ENCODE data around the gene VDAC2.

Gene VDAC2

GRCh38 chr10:75245354-75246250, 35.0 kb downstream of the VDAC2 start:
- Histone ChIP-seq H3K4me1 (ENCODE audit: insufficient read depth, insufficient read length) (peaks cover 9% of the 10 kb centered on the region), H3K4me3 (ENCODE audit: insufficient read length, low read depth) (no peak overlapping the region), H3K9me3 (ENCODE audit: insufficient read depth, low read length) (no peaks in the 10 kb centered on the region), H3K27me3 (ENCODE audit: insufficient read depth, insufficient read length) (no peaks in the 10 kb centered on the region), H3K36me3 (ENCODE audit: insufficient read depth, insufficient read length, low read length) (no peaks in the 10 kb centered on the region), H3K9ac (ENCODE audit: insufficient read length, low read depth) (peak overlapping the region; percentile 21)
- no peak for DNase-seq (ENCODE audit: low read depth, low spot score)
- no peak for TF ChIP-seq ZNF274 (IDR thresholded peaks at IDR 0.05; ENCODE audit: low read depth, low read length)

DNA sequence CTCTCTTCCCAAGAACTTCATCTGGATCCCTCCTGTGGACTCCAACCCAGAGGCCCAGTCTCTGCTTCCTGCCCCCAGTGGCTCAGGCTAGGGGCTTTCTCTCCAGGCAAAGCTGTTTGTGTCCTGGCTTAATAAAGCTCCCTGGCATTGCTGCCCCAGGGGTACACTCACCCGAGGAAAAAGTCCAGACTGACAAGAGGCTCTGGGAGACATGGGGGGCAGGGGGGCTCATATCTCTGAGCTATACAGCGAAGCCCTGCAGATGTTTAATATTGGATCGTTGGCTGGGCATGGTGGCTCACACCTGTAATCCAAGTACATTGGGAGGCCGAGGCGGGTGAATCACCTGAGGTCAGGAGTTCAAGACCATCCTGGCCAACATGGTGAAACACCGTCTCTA, 35.9 kb downstream of the VDAC2 start:
- H3K9ac ChIP-seq (ENCODE audit: insufficient read length, low read depth), result no peak overlapping the region
- TF ChIP-seq YY1 (IDR thresholded peaks at IDR 0.05; ENCODE audit: insufficient read depth, insufficient read length), result no peak
- DNase-seq (ENCODE audit: low read depth, low spot score), result no peak

GRCh38 chr10:75247797-75248196, 37.2 kb downstream of the VDAC2 start:
- no peaks in the 10 kb centered on the region for H3K27me3 ChIP-seq (ENCODE audit: insufficient read depth, insufficient read length)
- H3K9ac ChIP-seq (ENCODE audit: insufficient read length, low read depth), result no peak overlapping the region
- DNase-seq (ENCODE audit: low read depth, low spot score), result no peak
- no peak for TF ChIP-seq ZNF274 (IDR thresholded peaks at IDR 0.05; ENCODE audit: low read depth, low read length)
- TF ChIP-seq YY1 (IDR thresholded peaks at IDR 0.05; ENCODE audit: insufficient read depth, insufficient read length), result no peak
- no peak for TF ChIP-seq SUZ12 (IDR thresholded peaks at IDR 0.05; ENCODE audit: extremely low read depth, insufficient read depth, insufficient read length)
- peaks cover 5% of the 10 kb centered on the region; the same call in 1 of the 2 replicates for H3K9me3 ChIP-seq (ENCODE audit: insufficient read depth, low read length)
- H3K4me1 ChIP-seq (ENCODE audit: insufficient read depth, insufficient read length), result peaks cover 9% of the 10 kb centered on the region
- H3K36me3 ChIP-seq (ENCODE audit: insufficient read depth, insufficient read length, low read length), result no peaks in the 10 kb centered on the region
- no peak overlapping the region for H3K4me3 ChIP-seq (ENCODE audit: insufficient read length, low read depth)

More for the DNA sequence above, 35.9 kb downstream of the VDAC2 start:
- Histone ChIP-seq H3K4me1 (ENCODE audit: insufficient read depth, insufficient read length) (peaks cover 9% of the 10 kb centered on the region), H3K4me3 (ENCODE audit: insufficient read length, low read depth) (no peak overlapping the region), H3K27me3 (ENCODE audit: insufficient read depth, insufficient read length) (no peaks in the 10 kb centered on the region), H3K36me3 (ENCODE audit: insufficient read depth, insufficient read length, low read length) (no peaks in the 10 kb centered on the region), H3K9me3 (ENCODE audit: insufficient read depth, low read length) (no peaks in the 10 kb centered on the region)

GRCh38 chr10:75250934-75251333, 40.3 kb downstream of the VDAC2 start:
- TF ChIP-seq ZNF274 (IDR thresholded peaks at IDR 0.05; ENCODE audit: low read depth, low read length) (no peak), YY1 (IDR thresholded peaks at IDR 0.05; ENCODE audit: insufficient read depth, insufficient read length) (no peak), SUZ12 (IDR thresholded peaks at IDR 0.05; ENCODE audit: extremely low read depth, insufficient read depth, insufficient read length) (no peak)
- Histone ChIP-seq H3K4me3 (ENCODE audit: insufficient read length, low read depth) (no peak overlapping the region), H3K36me3 (ENCODE audit: insufficient read depth, insufficient read length, low read length) (no peaks in the 10 kb centered on the region), H3K9me3 (ENCODE audit: insufficient read depth, low read length) (peaks cover 24% of the 10 kb centered on the region), H3K4me1 (ENCODE audit: insufficient read depth, insufficient read length) (peaks cover 2% of the 10 kb centered on the region), H3K27me3 (ENCODE audit: insufficient read depth, insufficient read length) (no peaks in the 10 kb centered on the region), H3K9ac (ENCODE audit: insufficient read length, low read depth) (no peak overlapping the region)
- no peak for DNase-seq (ENCODE audit: low read depth, low spot score)

- Histone ChIP-seq H3K4me3 (ENCODE audit: insufficient read length, low read depth) (no peak overlapping the region), H3K9ac (ENCODE audit: insufficient read length, low read depth) (no peak overlapping the region), H3K4me1 (ENCODE audit: insufficient read depth, insufficient read length) (peaks cover 2% of the 10 kb centered on the region), H3K9me3 (ENCODE audit: insufficient read depth, low read length) (peaks cover 24% of the 10 kb centered on the region), H3K27me3 (ENCODE audit: insufficient read depth, insufficient read length) (no peaks in the 10 kb centered on the region), H3K36me3 (ENCODE audit: insufficient read depth, insufficient read length, low read length) (no peaks in the 10 kb centered on the region)
- TF ChIP-seq YY1 (IDR thresholded peaks at IDR 0.05; ENCODE audit: insufficient read depth, insufficient read length) (no peak), SUZ12 (IDR thresholded peaks at IDR 0.05; ENCODE audit: extremely low read depth, insufficient read depth, insufficient read length) (no peak), ZNF274 (IDR thresholded peaks at IDR 0.05; ENCODE audit: low read depth, low read length) (no peak)
- DNase-seq (ENCODE audit: low read depth, low spot score), result no peak
Observed at GRCh38 chr10:75253281-75254220, 43.0 kb downstream of the VDAC2 start.

DNA sequence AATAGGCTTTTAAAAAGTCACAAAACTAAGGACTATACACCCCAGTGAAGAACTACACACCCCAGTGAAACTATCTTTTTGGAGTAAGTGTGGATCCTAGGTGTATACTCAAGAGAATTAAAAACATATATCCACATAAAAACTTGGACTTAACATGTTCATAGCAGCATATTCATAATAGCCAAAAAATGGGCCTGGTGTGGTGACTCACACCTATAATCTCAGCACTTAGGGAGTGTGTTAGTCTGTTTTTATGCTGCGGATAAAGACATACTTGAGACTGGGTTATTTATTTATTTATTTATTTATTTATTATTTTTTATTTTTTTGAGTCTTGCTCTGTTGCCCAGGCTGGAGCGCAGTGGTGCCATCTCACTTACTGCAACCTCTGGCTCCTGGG, 44.1 kb downstream of the VDAC2 start:
- H3K27me3 ChIP-seq (ENCODE audit: insufficient read depth, insufficient read length), result no peaks in the 10 kb centered on the region
- no peak overlapping the region for H3K9ac ChIP-seq (ENCODE audit: insufficient read length, low read depth)
- TF ChIP-seq ZNF274 (IDR thresholded peaks at IDR 0.05; ENCODE audit: low read depth, low read length), result no peak
- TF ChIP-seq SUZ12 (IDR thresholded peaks at IDR 0.05; ENCODE audit: extremely low read depth, insufficient read depth, insufficient read length), result no peak
- no peak for TF ChIP-seq YY1 (IDR thresholded peaks at IDR 0.05; ENCODE audit: insufficient read depth, insufficient read length)
- H3K4me3 ChIP-seq (ENCODE audit: insufficient read length, low read depth), result no peak overlapping the region
- no peaks in the 10 kb centered on the region for H3K4me1 ChIP-seq (ENCODE audit: insufficient read depth, insufficient read length)
- no peak for DNase-seq (ENCODE audit: low read depth, low spot score)
- no peaks in the 10 kb centered on the region for H3K36me3 ChIP-seq (ENCODE audit: insufficient read depth, insufficient read length, low read length)
- peaks cover 24% of the 10 kb centered on the region for H3K9me3 ChIP-seq (ENCODE audit: insufficient read depth, low read length)

GRCh38 chr10:75260990-75261389, 50.4 kb downstream of the VDAC2 start:
- DNase-seq (ENCODE audit: low read depth, low spot score), result no peak
- Histone ChIP-seq H3K27me3 (ENCODE audit: insufficient read depth, insufficient read length) (no peaks in the 10 kb centered on the region), H3K4me1 (ENCODE audit: insufficient read depth, insufficient read length) (no peaks in the 10 kb centered on the region), H3K9me3 (ENCODE audit: insufficient read depth, low read length) (no peaks in the 10 kb centered on the region), H3K4me3 (ENCODE audit: insufficient read length, low read depth) (no peak overlapping the region), H3K9ac (ENCODE audit: insufficient read length, low read depth) (no peak overlapping the region), H3K36me3 (ENCODE audit: insufficient read depth, insufficient read length, low read length) (no peaks in the 10 kb centered on the region)
- TF ChIP-seq SUZ12 (IDR thresholded peaks at IDR 0.05; ENCODE audit: extremely low read depth, insufficient read depth, insufficient read length), result no peak
- no peak for TF ChIP-seq ZNF274 (IDR thresholded peaks at IDR 0.05; ENCODE audit: low read depth, low read length)
- no peak for TF ChIP-seq YY1 (IDR thresholded peaks at IDR 0.05; ENCODE audit: insufficient read depth, insufficient read length)
